HepG2 (cell line): ENCODE measurements around the gene SF3B6. TPM values are rescaled to one million over a fixed set of nuclear protein-coding genes. Genes with fewer than 3 reads are reported as not detected.
A peak's percentile ranks its signal among the peaks of the same experiment; 100 is the strongest.

Experiments
- CC2D1A ChIP-seq: sonication (generic); formaldehyde crosslinking; IDR thresholded peaks from 2 replicates; pipeline ENCODE4 v1.8.1; 2023; ENCODE audit warnings: mild to moderate bottlenecking, missing genetic modification reagents
- HOXA3 ChIP-seq: sonication (generic); formaldehyde crosslinking; IDR thresholded peaks from 2 replicates; pipeline ENCODE4 v1.5.0; 2020; ENCODE audit warnings: missing genetic modification reagents
- IKZF4 ChIP-seq: sonication (generic); formaldehyde crosslinking; IDR thresholded peaks from 2 replicates; pipeline ENCODE4 v1.5.1; 2020; ENCODE audit warnings: borderline replicate concordance, mild to moderate bottlenecking, low read depth, missing genetic modification reagents; ENCODE audit errors: not compliant biosample characterization
- JUN ChIP-seq: sonication (generic); formaldehyde crosslinking; IDR thresholded peaks from 2 replicates; pipeline ENCODE4 v1.4.0; 2020; ENCODE audit warnings: mild to moderate bottlenecking, missing genetic modification reagents
- MAZ ChIP-seq, 2 experiments: sonication (generic) in 1 of 2; formaldehyde crosslinking in 1 of 2; IDR thresholded peaks; 2 replicates each; pipeline versions ENCODE4 v1.5.0 to v1.6.1; 2012 to 2020; ENCODE audit warnings: low read depth in 2 of 2, mild to moderate bottlenecking in 2 of 2, borderline replicate concordance in 1 of 2, improper control_type of control experiment in 1 of 2, low read length in 1 of 2, missing genetic modification reagents in 1 of 2, moderate library complexity in 1 of 2
- NFYB ChIP-seq: sonication (generic); formaldehyde crosslinking; IDR thresholded peaks from 2 replicates; pipeline ENCODE4 v1.4.0; 2020; ENCODE audit warnings: missing genetic modification reagents
- PHF20 ChIP-seq: sonication (generic); formaldehyde crosslinking; IDR thresholded peaks from 2 replicates; pipeline ENCODE4 v1.5.0; 2020; ENCODE audit warnings: mild to moderate bottlenecking, missing genetic modification reagents
- RELA ChIP-seq: sonication (generic); formaldehyde crosslinking; IDR thresholded peaks from 2 replicates; pipeline ENCODE4 v1.4.0; 2020; ENCODE audit warnings: missing genetic modification reagents
- SP2 ChIP-seq: sonication (generic); formaldehyde crosslinking; IDR thresholded peaks from 2 replicates; pipeline ENCODE4 v1.5.1; 2020; ENCODE audit warnings: mild to moderate bottlenecking, missing genetic modification reagents
- ZEB1 ChIP-seq: IDR thresholded peaks from 2 replicates; pipeline ENCODE4 v1.6.1; 2012; ENCODE audit warnings: mild to moderate bottlenecking, low read depth, inconsistent platforms; ENCODE audit not compliant: insufficient replicate concordance
- ZNF101 ChIP-seq: sonication (generic); formaldehyde crosslinking; IDR thresholded peaks from 2 replicates; pipeline ENCODE4 v1.4.0; 2020; ENCODE audit warnings: mild to moderate bottlenecking, low read depth, missing genetic modification reagents, borderline replicate concordance
- ZNF136 ChIP-seq: sonication (generic); formaldehyde crosslinking; IDR thresholded peaks from 2 replicates; pipeline ENCODE4 v1.8.1; 2022; ENCODE audit warnings: low read depth, mild to moderate bottlenecking, moderate library complexity, missing genetic modification reagents
- ZNF326 ChIP-seq: sonication (generic); formaldehyde crosslinking; IDR thresholded peaks from 2 replicates; pipeline ENCODE4 v1.4.0; 2020; ENCODE audit warnings: missing genetic modification reagents, borderline replicate concordance
- polyA plus RNA-seq, 8 experiments: library from polyadenylated mRNA; depleted of rRNA in 3 of 8; stranded (reverse) in 7 of 8; unstranded in 1 of 8; fragments of >200 nt; fragmentation: Illumina TruSeq in 4 of 8; extraction: Trizol in 4 of 8; gene quantifications; 2 replicates each; pipeline versions ENCODE4 v1.2.1 to v1.2.3, GENCODE V29; 2011 to 2016; ENCODE audit warnings: low read depth in 4 of 8, missing spikeins in 1 of 8, mixed read lengths in 1 of 8; ENCODE audit not compliant: insufficient read depth in 1 of 8
- total RNA-seq, 5 experiments: library from RNA; depleted of rRNA; stranded (reverse); fragments of >200 nt; fragmentation: Illumina TruSeq; extraction: Trizol; gene quantifications; 2 replicates each; pipeline ENCODE4 v1.2.3, GENCODE V29; 2016; ENCODE audit warnings: low read depth in 1 of 5
- TF ChIP-seq, protein P1 (sequence below): sonication (generic); formaldehyde crosslinking; IDR thresholded peaks from 2 replicates; pipeline ENCODE4 v1.8.0; 2022; ENCODE audit warnings: mild to moderate bottlenecking, missing genetic modification reagents, borderline replicate concordance
- TF ChIP-seq, protein P2 (sequence below), 2 experiments: fragments of 450-650 bp in 1 of 2; sonication (generic) in 1 of 2; formaldehyde crosslinking in 1 of 2; IDR thresholded peaks; 2 replicates each; pipeline versions ENCODE4 v1.6.1 to v1.8.0; 2016 to 2022; ENCODE audit warnings: antibody characterized with exemption in 1 of 2, mild to moderate bottlenecking in 1 of 2, missing genetic modification reagents in 1 of 2
- TF ChIP-seq, protein P3 (sequence below): sonication (generic); formaldehyde crosslinking; IDR thresholded peaks from 2 replicates; pipeline ENCODE4 v1.5.1; 2020; ENCODE audit warnings: mild to moderate bottlenecking, missing genetic modification reagents, moderate library complexity

Gene SF3B6
- total and polyA plus RNA-seq, 2 of the 13 experiments (the other 11 are each of a cell fraction or from before 2014, with no cell fraction given): 177 to 182 TPM

DNA sequence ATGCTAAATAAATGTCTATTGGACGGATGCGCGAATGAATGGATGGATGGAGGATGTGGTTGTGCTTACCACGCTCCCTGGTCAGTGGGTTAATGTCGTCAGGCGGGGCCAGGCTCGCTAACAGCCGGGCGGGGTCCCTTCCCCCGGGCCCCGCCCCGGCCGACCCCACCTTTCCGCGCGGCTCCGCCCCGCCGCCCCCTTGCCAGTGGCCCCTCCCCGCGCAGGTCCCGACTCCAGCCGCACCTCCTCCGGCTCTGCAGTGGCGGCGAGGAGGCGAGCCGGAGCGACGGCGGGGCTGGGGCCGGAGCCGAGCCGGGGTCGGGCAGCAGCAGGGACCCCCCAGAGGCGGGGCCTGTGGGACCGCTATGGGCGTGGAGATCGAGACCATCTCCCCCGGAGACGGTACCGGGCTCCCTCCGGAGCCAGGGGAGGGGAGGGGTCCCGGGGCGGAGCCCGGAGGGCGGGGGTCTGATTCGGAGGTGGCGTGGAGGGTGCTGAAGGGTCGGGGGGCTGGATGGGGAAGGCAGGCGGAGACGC lies 26.6 kb downstream of the SF3B6 start, which contains the start of gene FKBP1B (continued):
- TF ChIP-seq, protein P1, sequence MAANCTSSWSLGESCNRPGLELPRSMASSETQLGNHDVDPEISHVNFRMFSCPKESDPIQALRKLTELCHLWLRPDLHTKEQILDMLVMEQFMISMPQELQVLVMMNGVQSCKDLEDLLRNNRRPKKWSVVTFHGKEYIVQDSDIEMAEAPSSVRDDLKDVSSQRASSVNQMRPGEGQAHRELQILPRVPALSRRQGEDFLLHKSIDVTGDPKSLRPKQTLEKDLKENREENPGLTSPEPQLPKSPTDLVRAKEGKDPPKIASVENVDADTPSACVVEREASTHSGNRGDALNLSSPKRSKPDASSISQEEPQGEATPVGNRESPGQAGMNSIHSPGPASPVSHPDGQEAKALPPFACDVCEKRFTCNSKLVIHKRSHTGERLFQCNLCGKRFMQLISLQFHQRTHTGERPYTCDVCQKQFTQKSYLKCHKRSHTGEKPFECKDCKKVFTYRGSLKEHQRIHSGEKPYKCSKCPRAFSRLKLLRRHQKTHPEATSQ: no peak
- TF ChIP-seq NFYB (CRISPR knock-in tag) (no peak), ZEB1 (no peak), IKZF4 (CRISPR knock-in tag) (no peak), JUN (CRISPR knock-in tag) (no peak), ZNF326 (no peak), MAZ (IDR thresholded peaks at IDR 0.05; ENCODE audit: borderline replicate concordance, low read depth, low read length) (peak; percentile 72; the same call in 1 of the 2 replicates), MAZ (CRISPR knock-in tag; IDR thresholded peaks at IDR 0.05; ENCODE audit: low read depth) (peak; percentile 80), SP2 (CRISPR knock-in tag) (no peak), PHF20 (CRISPR knock-in tag) (peak; percentile 7; the same call in 1 of the 2 replicates), ZNF101 (0 out of 2 replicates have a peak, but pooled peaks have one; percentile 55), HOXA3 (CRISPR knock-in tag) (no peak), ZNF136 (no peak), CC2D1A (CRISPR knock-in tag) (no peak), RELA (CRISPR knock-in tag) (0 out of 2 replicates have a peak, but pooled peaks have one; percentile 50)
- TF ChIP-seq, protein P2, sequence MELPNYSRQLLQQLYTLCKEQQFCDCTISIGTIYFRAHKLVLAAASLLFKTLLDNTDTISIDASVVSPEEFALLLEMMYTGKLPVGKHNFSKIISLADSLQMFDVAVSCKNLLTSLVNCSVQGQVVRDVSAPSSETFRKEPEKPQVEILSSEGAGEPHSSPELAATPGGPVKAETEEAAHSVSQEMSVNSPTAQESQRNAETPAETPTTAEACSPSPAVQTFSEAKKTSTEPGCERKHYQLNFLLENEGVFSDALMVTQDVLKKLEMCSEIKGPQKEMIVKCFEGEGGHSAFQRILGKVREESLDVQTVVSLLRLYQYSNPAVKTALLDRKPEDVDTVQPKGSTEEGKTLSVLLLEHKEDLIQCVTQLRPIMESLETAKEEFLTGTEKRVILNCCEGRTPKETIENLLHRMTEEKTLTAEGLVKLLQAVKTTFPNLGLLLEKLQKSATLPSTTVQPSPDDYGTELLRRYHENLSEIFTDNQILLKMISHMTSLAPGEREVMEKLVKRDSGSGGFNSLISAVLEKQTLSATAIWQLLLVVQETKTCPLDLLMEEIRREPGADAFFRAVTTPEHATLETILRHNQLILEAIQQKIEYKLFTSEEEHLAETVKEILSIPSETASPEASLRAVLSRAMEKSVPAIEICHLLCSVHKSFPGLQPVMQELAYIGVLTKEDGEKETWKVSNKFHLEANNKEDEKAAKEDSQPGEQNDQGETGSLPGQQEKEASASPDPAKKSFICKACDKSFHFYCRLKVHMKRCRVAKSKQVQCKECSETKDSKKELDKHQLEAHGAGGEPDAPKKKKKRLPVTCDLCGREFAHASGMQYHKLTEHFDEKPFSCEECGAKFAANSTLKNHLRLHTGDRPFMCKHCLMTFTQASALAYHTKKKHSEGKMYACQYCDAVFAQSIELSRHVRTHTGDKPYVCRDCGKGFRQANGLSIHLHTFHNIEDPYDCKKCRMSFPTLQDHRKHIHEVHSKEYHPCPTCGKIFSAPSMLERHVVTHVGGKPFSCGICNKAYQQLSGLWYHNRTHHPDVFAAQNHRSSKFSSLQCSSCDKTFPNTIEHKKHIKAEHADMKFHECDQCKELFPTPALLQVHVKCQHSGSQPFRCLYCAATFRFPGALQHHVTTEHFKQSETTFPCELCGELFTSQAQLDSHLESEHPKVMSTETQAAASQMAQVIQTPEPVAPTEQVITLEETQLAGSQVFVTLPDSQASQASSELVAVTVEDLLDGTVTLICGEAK (IDR thresholded peaks at IDR 0.05): no peak
- TF ChIP-seq, protein P2 (CRISPR knock-in tag; IDR thresholded peaks at IDR 0.05): no peak
- TF ChIP-seq, protein P3, sequence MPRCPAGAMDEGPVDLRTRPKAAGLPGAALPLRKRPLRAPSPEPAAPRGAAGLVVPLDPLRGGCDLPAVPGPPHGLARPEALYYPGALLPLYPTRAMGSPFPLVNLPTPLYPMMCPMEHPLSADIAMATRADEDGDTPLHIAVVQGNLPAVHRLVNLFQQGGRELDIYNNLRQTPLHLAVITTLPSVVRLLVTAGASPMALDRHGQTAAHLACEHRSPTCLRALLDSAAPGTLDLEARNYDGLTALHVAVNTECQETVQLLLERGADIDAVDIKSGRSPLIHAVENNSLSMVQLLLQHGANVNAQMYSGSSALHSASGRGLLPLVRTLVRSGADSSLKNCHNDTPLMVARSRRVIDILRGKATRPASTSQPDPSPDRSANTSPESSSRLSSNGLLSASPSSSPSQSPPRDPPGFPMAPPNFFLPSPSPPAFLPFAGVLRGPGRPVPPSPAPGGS (CRISPR knock-in tag): no peak
